Esophagus squamous epithelium (tissue), 4 donors: Measurements from ENCODE around the gene GPX4.

Experiments
- POLR2A ChIP-seq, 4 donors: fragments of 450-650 bp; IDR thresholded peaks; one replicate each; pipeline ENCODE4 v1.6.1; 2017; ENCODE audit warnings: antibody characterized with exemption in 4 of 4, mild to moderate bottlenecking in 4 of 4, moderate library complexity in 3 of 4
- TF ChIP-seq, protein P1 (sequence below), 6 experiments: fragments of 450-650 bp in 4 of 6; fragments of 200-600 bp in 2 of 6; sonication (generic) in 2 of 6; IDR thresholded peaks; one replicate each; pipeline ENCODE4 v1.5.1; 2016 to 2019; ENCODE audit warnings: antibody characterized with exemption in 6 of 6, mild to moderate bottlenecking in 4 of 6, moderate library complexity in 4 of 6

DNA sequence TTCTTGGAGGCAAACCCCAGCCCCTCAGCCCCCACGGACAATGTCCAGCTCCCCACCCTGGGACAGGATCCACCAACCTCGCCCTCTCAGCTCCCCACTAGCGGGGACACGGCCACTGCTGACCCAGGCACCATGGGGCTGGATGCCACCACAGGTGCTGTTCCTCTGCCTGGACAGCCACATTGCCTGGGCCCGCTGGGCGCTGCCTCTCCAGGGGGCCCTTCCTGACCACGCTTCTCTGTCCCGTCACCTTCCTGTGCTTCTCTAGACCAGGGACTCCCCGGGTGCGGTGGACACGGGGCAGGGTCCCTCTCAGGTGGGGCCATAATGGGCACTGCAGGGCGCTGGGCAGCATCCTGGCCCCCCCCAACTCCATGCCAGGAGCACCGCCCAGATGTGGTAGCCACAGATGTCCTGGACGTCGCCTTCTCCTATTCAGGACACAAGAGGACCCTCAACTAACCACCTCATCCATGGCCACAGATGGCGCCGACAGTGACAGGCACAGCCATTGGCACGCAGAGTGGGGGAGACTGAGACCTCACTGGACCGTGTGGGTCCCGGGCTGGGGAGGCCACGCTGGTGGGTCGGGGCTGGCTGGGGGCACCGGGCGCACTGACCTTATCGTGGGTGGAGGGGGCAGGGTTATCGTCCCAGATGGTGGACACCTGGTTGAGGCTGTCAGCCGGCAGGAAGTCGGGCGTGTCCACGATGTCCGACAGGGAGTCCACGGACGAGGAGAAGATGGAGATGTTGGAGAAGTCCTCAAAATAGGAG, 23.4 kb downstream of the GPX4 start:
- TF ChIP-seq, protein P1, sequence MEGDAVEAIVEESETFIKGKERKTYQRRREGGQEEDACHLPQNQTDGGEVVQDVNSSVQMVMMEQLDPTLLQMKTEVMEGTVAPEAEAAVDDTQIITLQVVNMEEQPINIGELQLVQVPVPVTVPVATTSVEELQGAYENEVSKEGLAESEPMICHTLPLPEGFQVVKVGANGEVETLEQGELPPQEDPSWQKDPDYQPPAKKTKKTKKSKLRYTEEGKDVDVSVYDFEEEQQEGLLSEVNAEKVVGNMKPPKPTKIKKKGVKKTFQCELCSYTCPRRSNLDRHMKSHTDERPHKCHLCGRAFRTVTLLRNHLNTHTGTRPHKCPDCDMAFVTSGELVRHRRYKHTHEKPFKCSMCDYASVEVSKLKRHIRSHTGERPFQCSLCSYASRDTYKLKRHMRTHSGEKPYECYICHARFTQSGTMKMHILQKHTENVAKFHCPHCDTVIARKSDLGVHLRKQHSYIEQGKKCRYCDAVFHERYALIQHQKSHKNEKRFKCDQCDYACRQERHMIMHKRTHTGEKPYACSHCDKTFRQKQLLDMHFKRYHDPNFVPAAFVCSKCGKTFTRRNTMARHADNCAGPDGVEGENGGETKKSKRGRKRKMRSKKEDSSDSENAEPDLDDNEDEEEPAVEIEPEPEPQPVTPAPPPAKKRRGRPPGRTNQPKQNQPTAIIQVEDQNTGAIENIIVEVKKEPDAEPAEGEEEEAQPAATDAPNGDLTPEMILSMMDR (IDR thresholded peaks at IDR 0.05) = no peak
- no peak for TF ChIP-seq POLR2A (IDR thresholded peaks at IDR 0.05)
